Osteoblast (primary cell): ENCODE measurements around the gene HEBP1. TPM values are rescaled to one million over a fixed set of nuclear protein-coding genes. Genes with fewer than 3 reads are reported as not detected.

Experiments
- DNase-seq: peaks from one replicate; pipeline ENCODE4 v3.0.0; 2011; ENCODE audit warnings: low spot score, mixed read lengths; ENCODE audit not compliant: insufficient read length; ENCODE audit errors: missing footprints
- H2AFZ ChIP-seq: 2 replicates; pipeline ENCODE4 v1.6.0; 2011; ENCODE audit warnings: mild to moderate bottlenecking, low read length
- H3K27ac ChIP-seq: 2 replicates; pipeline ENCODE4 v1.5.1; 2011; ENCODE audit warnings: mild to moderate bottlenecking, low read depth, low read length, moderate library complexity
- H3K27me3 ChIP-seq: 2 replicates; pipeline ENCODE4 v1.6.0; 2012; ENCODE audit warnings: mild to moderate bottlenecking, control low read depth, inconsistent platforms, low read length, moderate library complexity; ENCODE audit not compliant: insufficient read depth
- H3K36me3 ChIP-seq: 2 replicates; pipeline ENCODE4 v1.5.1; 2011; ENCODE audit warnings: mild to moderate bottlenecking, low read length, control low read depth, moderate library complexity; ENCODE audit not compliant: insufficient read depth
- H3K4me1 ChIP-seq: 2 replicates; pipeline ENCODE4 v1.5.1; 2011; ENCODE audit warnings: mild to moderate bottlenecking, low read length, control low read depth, moderate library complexity; ENCODE audit not compliant: insufficient read depth
- H3K4me2 ChIP-seq: 2 replicates; pipeline ENCODE4 v1.6.0; 2011; ENCODE audit warnings: mild to moderate bottlenecking, low read length; ENCODE audit not compliant: insufficient read depth
- H3K4me3 ChIP-seq: fragments of 200-600 bp; sonication (generic); 3 replicates; pipeline ENCODE4 v1.5.1; 2012; ENCODE audit warnings: mild to moderate bottlenecking, low read length, inconsistent platforms; ENCODE audit not compliant: insufficient read depth
- H3K79me2 ChIP-seq: 2 replicates; pipeline ENCODE4 v1.6.0; 2012; ENCODE audit warnings: mild to moderate bottlenecking, low read length, control low read depth, inconsistent platforms; ENCODE audit not compliant: insufficient read depth
- H3K9me3 ChIP-seq: 2 replicates; pipeline ENCODE4 v1.5.1; 2011; ENCODE audit warnings: low read depth, low read length, control low read depth
- H4K20me1 ChIP-seq: 2 replicates; pipeline ENCODE4 v1.6.0; 2012; ENCODE audit warnings: mild to moderate bottlenecking, low read length, control low read depth; ENCODE audit not compliant: insufficient read depth
- CTCF ChIP-seq: IDR thresholded peaks from 2 replicates; pipeline ENCODE4 v1.5.1; 2011; ENCODE audit warnings: mild to moderate bottlenecking, low read depth, low read length, moderate library complexity; ENCODE audit errors: extremely low read depth
- total RNA-seq: library from RNA; depleted of rRNA; stranded (reverse); fragments of >200 nt; gene quantifications from 2 replicates; pipeline ENCODE4 v1.2.3, GENCODE V29; 2012

HEBP1 gene
- total RNA-seq, 1 donor = 16.6 TPM

GRCh38 chr12:12996209-12996608, 3.9 kb downstream of the HEBP1 start:
- Histone ChIP-seq H3K27ac (no peak overlapping the region), H2AFZ (no peak overlapping the region), H3K79me2 (peaks cover 78% of the 10 kb centered on the region), H3K4me3 (no peak overlapping the region), H3K4me2 (no peak overlapping the region), H4K20me1 (peaks cover 21% of the 10 kb centered on the region), H3K4me1 (peaks cover 38% of the 10 kb centered on the region), H3K36me3 (no peaks in the 10 kb centered on the region), H3K27me3 (no peaks in the 10 kb centered on the region), H3K9me3 (no peaks in the 10 kb centered on the region)
- no peak for TF ChIP-seq CTCF
- DNase-seq = no peak

GRCh38 chr12:12995088-12995487, 5.0 kb downstream of the HEBP1 start:
- Histone ChIP-seq H2AFZ (no peak overlapping the region), H3K27ac (no peak overlapping the region), H3K79me2 (peaks cover 84% of the 10 kb centered on the region), H3K27me3 (no peaks in the 10 kb centered on the region), H3K4me1 (peaks cover 39% of the 10 kb centered on the region), H3K9me3 (no peaks in the 10 kb centered on the region), H3K4me2 (no peak overlapping the region), H3K4me3 (no peak overlapping the region), H3K36me3 (no peaks in the 10 kb centered on the region), H4K20me1 (peaks cover 21% of the 10 kb centered on the region)
- no peak for DNase-seq
- no peak for TF ChIP-seq CTCF

DNA sequence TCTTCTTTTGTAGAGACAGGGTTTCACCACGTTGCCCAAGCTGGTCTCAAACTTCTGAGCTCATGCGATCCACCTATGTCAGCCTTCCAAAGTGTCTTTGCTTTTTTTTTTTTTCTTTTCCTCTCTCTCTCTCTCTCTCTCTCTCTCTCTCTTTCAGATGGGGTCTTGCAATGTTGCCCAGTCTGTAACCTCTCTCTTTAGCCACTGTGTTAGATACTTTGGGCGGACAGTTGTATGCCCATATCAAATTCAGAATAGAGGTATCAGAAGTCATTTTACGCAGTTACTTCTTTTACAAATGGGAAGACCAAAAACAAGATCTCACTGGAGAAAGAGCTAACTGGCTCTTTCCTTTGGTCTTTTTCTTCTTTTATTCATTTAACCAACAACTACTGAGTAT, 6.7 kb downstream of the HEBP1 start:
- H3K79me2 ChIP-seq = peaks cover 67% of the 10 kb centered on the region
- peak overlapping the region; percentile 67 for H3K4me3 ChIP-seq
- H3K36me3 ChIP-seq = peaks cover 9% of the 10 kb centered on the region
- TF ChIP-seq CTCF = no peak
- no peaks in the 10 kb centered on the region for H3K27me3 ChIP-seq
- H3K27ac ChIP-seq = peak overlapping the region; percentile 96
- H2AFZ ChIP-seq = no peak overlapping the region
- H4K20me1 ChIP-seq = peaks cover 14% of the 10 kb centered on the region
- DNase-seq = no peak
- peaks cover 30% of the 10 kb centered on the region for H3K4me1 ChIP-seq
- no peaks in the 10 kb centered on the region for H3K9me3 ChIP-seq
- H3K4me2 ChIP-seq = peak overlapping the region; percentile 88

DNA sequence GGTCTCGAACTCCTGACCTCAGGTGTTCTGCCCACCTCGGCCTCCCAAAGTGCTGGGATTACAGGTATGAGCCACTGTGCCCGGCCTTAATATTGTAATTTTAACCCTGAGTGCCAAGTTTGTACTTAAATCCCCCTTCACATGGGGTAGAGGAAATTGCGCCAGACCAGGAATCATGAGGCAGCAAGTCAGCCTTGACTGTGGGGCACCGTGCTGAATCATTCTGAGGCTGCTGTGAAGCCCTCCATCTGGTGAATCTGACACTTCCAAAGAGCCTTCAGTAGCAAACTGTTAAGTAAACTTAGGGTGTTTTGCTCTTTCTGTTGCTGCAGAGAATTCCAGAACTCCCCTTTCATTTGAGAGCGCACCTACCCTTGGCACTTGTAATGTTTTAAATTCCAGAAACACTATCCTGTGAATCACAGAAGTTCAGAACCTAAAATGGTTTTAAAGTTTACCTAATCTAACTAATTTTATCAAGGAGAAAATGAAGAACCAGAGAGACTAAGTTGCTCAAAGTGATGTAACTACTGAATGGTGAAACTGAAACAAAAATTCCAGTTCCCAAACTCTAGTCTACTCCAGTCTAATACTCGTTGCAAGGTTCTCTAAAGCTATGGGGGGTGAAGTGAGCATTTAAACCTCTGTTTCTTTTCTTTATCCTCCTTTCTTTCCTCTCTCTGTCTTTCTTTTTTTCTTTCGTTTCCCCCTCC, 7.5 kb downstream of the HEBP1 start:
- H4K20me1 ChIP-seq = peaks cover 7% of the 10 kb centered on the region
- TF ChIP-seq CTCF = no peak
- peak overlapping the region; percentile 96 for H3K27ac ChIP-seq
- H3K79me2 ChIP-seq = peaks cover 59% of the 10 kb centered on the region
- no peaks in the 10 kb centered on the region for H3K9me3 ChIP-seq
- H3K4me1 ChIP-seq = peaks cover 23% of the 10 kb centered on the region
- peak overlapping the region; percentile 66 for H2AFZ ChIP-seq
- H3K27me3 ChIP-seq = no peaks in the 10 kb centered on the region
- peak overlapping the region; percentile 67 for H3K4me3 ChIP-seq
- H3K36me3 ChIP-seq = peaks cover 14% of the 10 kb centered on the region
- peak; percentile 84 for DNase-seq
- H3K4me2 ChIP-seq = peak overlapping the region; percentile 88
